ENCODE data around the gene KRT3. TPM values are rescaled to one million over a fixed set of nuclear protein-coding genes. Genes with fewer than 3 reads are reported as not detected.
A peak's percentile ranks its signal among the peaks of the same experiment; 100 is the strongest.

Gene KRT3
- total RNA-seq, 1 donor from 2014 or later: not detected

DNA sequence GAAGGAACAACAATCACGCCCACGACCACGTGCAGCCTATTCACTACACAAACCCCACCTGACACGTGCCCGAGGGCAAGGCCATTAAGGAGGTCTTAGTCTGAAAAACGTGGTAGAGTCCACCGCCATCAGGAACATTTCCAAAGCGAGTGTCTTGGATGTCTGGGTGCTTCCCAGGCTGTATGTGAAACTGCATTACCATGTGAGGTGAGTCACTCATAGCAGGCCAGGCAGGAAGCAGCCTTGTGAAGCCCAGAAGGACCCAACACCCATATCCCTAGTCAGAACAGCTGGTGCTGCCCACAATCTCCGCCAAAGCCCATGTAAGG is 41.5 kb upstream of the KRT3 start:
- TF ChIP-seq, protein P1, sequence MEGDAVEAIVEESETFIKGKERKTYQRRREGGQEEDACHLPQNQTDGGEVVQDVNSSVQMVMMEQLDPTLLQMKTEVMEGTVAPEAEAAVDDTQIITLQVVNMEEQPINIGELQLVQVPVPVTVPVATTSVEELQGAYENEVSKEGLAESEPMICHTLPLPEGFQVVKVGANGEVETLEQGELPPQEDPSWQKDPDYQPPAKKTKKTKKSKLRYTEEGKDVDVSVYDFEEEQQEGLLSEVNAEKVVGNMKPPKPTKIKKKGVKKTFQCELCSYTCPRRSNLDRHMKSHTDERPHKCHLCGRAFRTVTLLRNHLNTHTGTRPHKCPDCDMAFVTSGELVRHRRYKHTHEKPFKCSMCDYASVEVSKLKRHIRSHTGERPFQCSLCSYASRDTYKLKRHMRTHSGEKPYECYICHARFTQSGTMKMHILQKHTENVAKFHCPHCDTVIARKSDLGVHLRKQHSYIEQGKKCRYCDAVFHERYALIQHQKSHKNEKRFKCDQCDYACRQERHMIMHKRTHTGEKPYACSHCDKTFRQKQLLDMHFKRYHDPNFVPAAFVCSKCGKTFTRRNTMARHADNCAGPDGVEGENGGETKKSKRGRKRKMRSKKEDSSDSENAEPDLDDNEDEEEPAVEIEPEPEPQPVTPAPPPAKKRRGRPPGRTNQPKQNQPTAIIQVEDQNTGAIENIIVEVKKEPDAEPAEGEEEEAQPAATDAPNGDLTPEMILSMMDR (IDR thresholded peaks at IDR 0.05): no peak
- Histone ChIP-seq H3K4me3 (no peak overlapping the region), H3K36me3 (no peaks in the 10 kb centered on the region), H3K27ac (no peak overlapping the region), H3K27me3 (peaks cover 10% of the 10 kb centered on the region), H3K9me3 (no peaks in the 10 kb centered on the region), H3K4me1 (no peaks in the 10 kb centered on the region)
- intact Hi-C loops (cut with DNase I): no loop called here
- ATAC-seq: peak; percentile 36
- DNase-seq: no peak

GRCh38 chr12:52836491-52837412 is 40.8 kb upstream of the KRT3 start:
- no peak for ATAC-seq
- Histone ChIP-seq H3K27me3 (peaks cover 10% of the 10 kb centered on the region), H3K9me3 (no peaks in the 10 kb centered on the region), H3K4me3 (no peak overlapping the region), H3K36me3 (no peaks in the 10 kb centered on the region), H3K4me1 (no peaks in the 10 kb centered on the region), H3K27ac (peak overlapping the region; percentile 36)
- TF ChIP-seq, protein P1 (IDR thresholded peaks at IDR 0.05): no peak
- intact Hi-C loops (cut with DNase I): no loop called here
- no peak for DNase-seq

- Histone ChIP-seq H3K4me1 (no peaks in the 10 kb centered on the region), H3K27me3 (peaks cover 10% of the 10 kb centered on the region), H3K9me3 (no peaks in the 10 kb centered on the region), H3K36me3 (no peaks in the 10 kb centered on the region), H3K27ac (peak overlapping the region; percentile 36), H3K4me3 (no peak overlapping the region)
- intact Hi-C loops (cut with DNase I): no loop called here
- TF ChIP-seq, protein P1 (IDR thresholded peaks at IDR 0.05): no peak
- ATAC-seq (peak; percentile 81), DNase-seq (peak; percentile 81)
Measured at GRCh38 chr12:52836042-52836466, 40.1 kb upstream of the KRT3 start.

GRCh38 chr12:52835271-52836041 is 39.5 kb upstream of the KRT3 start:
- Histone ChIP-seq H3K36me3 (no peaks in the 10 kb centered on the region), H3K4me3 (no peak overlapping the region), H3K4me1 (no peaks in the 10 kb centered on the region), H3K9me3 (no peaks in the 10 kb centered on the region), H3K27ac (peak overlapping the region; percentile 8), H3K27me3 (peaks cover 10% of the 10 kb centered on the region)
- DNase-seq (no peak), ATAC-seq (no peak)
- intact Hi-C loops (cut with DNase I): no loop called here
- TF ChIP-seq, protein P1 (IDR thresholded peaks at IDR 0.05): no peak

- Histone ChIP-seq H3K4me1 (no peaks in the 10 kb centered on the region), H3K9me3 (no peaks in the 10 kb centered on the region), H3K4me3 (no peak overlapping the region), H3K27ac (no peak overlapping the region), H3K27me3 (peaks cover 3% of the 10 kb centered on the region), H3K36me3 (no peaks in the 10 kb centered on the region)
- intact Hi-C loops (cut with DNase I): no loop called here
- ATAC-seq: no peak
- TF ChIP-seq, protein P1 (IDR thresholded peaks at IDR 0.05): no peak
- DNase-seq: peak; percentile 40
Measured at GRCh38 chr12:52834727-52835001, 38.7 kb upstream of the KRT3 start.

Measured in upper lobe of right lung (tissue), 1 donor.